Transverse colon (tissue), 4 donors: Measurements from ENCODE around the gene IRF6.

Source experiments
- EP300 ChIP-seq: sonication (generic); formaldehyde crosslinking; IDR thresholded peaks from one replicate; pipeline ENCODE4 v1.6.1; 2017; ENCODE audit warnings: antibody characterized with exemption, low read depth
- POLR2A ChIP-seq: fragments of 450-650 bp; IDR thresholded peaks from one replicate; pipeline ENCODE4 v1.6.1; 2016; ENCODE audit warnings: antibody characterized with exemption, mild to moderate bottlenecking, moderate library complexity
- POLR2AphosphoS5 ChIP-seq, 3 donors: sonication (generic); formaldehyde crosslinking; IDR thresholded peaks; one replicate each; pipeline ENCODE4 v1.6.1; 2016; ENCODE audit warnings: antibody characterized with exemption in 3 of 3
- TF ChIP-seq, protein P1 (sequence below), 5 experiments: fragments of 200-600 bp in 3 of 5; fragments of 450-650 bp in 2 of 5; sonication (generic) in 3 of 5; IDR thresholded peaks; 1 replicate in 2 of 5; 2 replicates in 3 of 5; pipeline ENCODE4 v1.5.1; 2016 to 2017; ENCODE audit warnings: antibody characterized with exemption in 5 of 5, inconsistent platforms in 3 of 5, mild to moderate bottlenecking in 2 of 5, moderate library complexity in 1 of 5

- TF ChIP-seq, protein P1, sequence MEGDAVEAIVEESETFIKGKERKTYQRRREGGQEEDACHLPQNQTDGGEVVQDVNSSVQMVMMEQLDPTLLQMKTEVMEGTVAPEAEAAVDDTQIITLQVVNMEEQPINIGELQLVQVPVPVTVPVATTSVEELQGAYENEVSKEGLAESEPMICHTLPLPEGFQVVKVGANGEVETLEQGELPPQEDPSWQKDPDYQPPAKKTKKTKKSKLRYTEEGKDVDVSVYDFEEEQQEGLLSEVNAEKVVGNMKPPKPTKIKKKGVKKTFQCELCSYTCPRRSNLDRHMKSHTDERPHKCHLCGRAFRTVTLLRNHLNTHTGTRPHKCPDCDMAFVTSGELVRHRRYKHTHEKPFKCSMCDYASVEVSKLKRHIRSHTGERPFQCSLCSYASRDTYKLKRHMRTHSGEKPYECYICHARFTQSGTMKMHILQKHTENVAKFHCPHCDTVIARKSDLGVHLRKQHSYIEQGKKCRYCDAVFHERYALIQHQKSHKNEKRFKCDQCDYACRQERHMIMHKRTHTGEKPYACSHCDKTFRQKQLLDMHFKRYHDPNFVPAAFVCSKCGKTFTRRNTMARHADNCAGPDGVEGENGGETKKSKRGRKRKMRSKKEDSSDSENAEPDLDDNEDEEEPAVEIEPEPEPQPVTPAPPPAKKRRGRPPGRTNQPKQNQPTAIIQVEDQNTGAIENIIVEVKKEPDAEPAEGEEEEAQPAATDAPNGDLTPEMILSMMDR (IDR thresholded peaks at IDR 0.05): no peak
- TF ChIP-seq POLR2A (no peak), POLR2AphosphoS5 (IDR thresholded peaks at IDR 0.05) (no peak), EP300 (no peak)
Observed at GRCh38 chr1:209738270-209738669, 67.7 kb downstream of the IRF6 start.
